ENCODE measurements around the gene FAM25G.
"Not testable (repeated sequence)": the region's sequence is repeated elsewhere in the genome, so short reads cannot be mapped to it uniquely, and the experiment has no call there.

Gene FAM25G

GRCh38 chr10:47491600-47491999, at the start of gene FAM25G:
Gene FAM25G (minus strand): TSS chr10:47491700. CDS start chr10:47491674, 26 bp downstream.
- DNase-seq = not testable (repeated sequence)

- DNase-seq = not testable (repeated sequence)
These were observed 44.9 kb upstream of the FAM25G start for GRCh38 chr10:47536430-47536829.

GRCh38 chr10:47523475-47523874, 32.0 kb upstream of the FAM25G start, which contains the start of gene AGAP9:
Gene AGAP9 (minus strand): TSS chr10:47523638. CDS start chr10:47523526, 112 bp downstream.
- not testable (repeated sequence) for DNase-seq

GRCh38 chr10:47502313-47502712, 10.8 kb upstream of the FAM25G start:
- DNase-seq = not testable (repeated sequence)

- DNase-seq = not testable (repeated sequence)
These were observed 2.7 kb upstream of the FAM25G start for GRCh38 chr10:47494226-47494625.

GRCh38 chr10:47489630-47490029, 1.9 kb downstream of the FAM25G start:
- DNase-seq = not testable (repeated sequence)

GRCh38 chr10:47485943-47486342, 5.6 kb downstream of the FAM25G start:
- not testable (repeated sequence) for DNase-seq

GRCh38 chr10:47484786-47485185, 6.7 kb downstream of the FAM25G start:
- DNase-seq = not testable (repeated sequence)

- not testable (repeated sequence) for DNase-seq
These were observed 7.6 kb downstream of the FAM25G start, which contains the start of gene ANXA8 for GRCh38 chr10:47483923-47484322. Gene ANXA8 (minus strand): TSS chr10:47484115. CDS start chr10:47483933, 182 bp downstream.

GRCh38 chr10:47482367-47482766, 9.1 kb downstream of the FAM25G start:
- DNase-seq = not testable (repeated sequence)

- not testable (repeated sequence) for DNase-seq
These were observed 9.7 kb downstream of the FAM25G start for GRCh38 chr10:47481768-47482181.

GRCh38 chr10:47481182-47481766, 10.2 kb downstream of the FAM25G start:
- not testable (repeated sequence) for DNase-seq

GRCh38 chr10:47480133-47480532, 11.4 kb downstream of the FAM25G start:
- DNase-seq = not testable (repeated sequence)

GRCh38 chr10:47478114-47478513, 13.4 kb downstream of the FAM25G start:
- DNase-seq = not testable (repeated sequence)

- DNase-seq = not testable (repeated sequence)
These were observed 14.4 kb downstream of the FAM25G start for GRCh38 chr10:47477078-47477477.

GRCh38 chr10:47475101-47475500, 16.4 kb downstream of the FAM25G start:
- DNase-seq = not testable (repeated sequence)

GRCh38 chr10:47473516-47473915, 18.0 kb downstream of the FAM25G start:
- DNase-seq = not testable (repeated sequence)

- DNase-seq = not testable (repeated sequence)
These were observed 18.9 kb downstream of the FAM25G start for GRCh38 chr10:47472647-47473046.

GRCh38 chr10:47472072-47472471, 19.4 kb downstream of the FAM25G start:
- not testable (repeated sequence) for DNase-seq

- DNase-seq = not testable (repeated sequence)
These were observed 22.6 kb downstream of the FAM25G start for GRCh38 chr10:47468731-47469528.

GRCh38 chr10:47467957-47468356, 23.5 kb downstream of the FAM25G start:
- not testable (repeated sequence) for DNase-seq

- not testable (repeated sequence) for DNase-seq
These were observed 24.0 kb downstream of the FAM25G start for GRCh38 chr10:47467458-47467857.

- not testable (repeated sequence) for DNase-seq
These were observed 26.1 kb downstream of the FAM25G start for GRCh38 chr10:47465216-47465917.
